ENCODE data around the gene CFB. TPM values are rescaled to one million over a fixed set of nuclear protein-coding genes. Genes with fewer than 3 reads are reported as not detected.
A peak's percentile ranks its signal among the peaks of the same experiment; 100 is the strongest.

CFB gene
- total and polyA plus RNA-seq, 9 of the 15 experiments (the other 6 are each of a cell fraction or from before 2014, with no cell fraction given) = 0.08 to 0.91 (median 0.22) TPM; not detected in 4

DNA sequence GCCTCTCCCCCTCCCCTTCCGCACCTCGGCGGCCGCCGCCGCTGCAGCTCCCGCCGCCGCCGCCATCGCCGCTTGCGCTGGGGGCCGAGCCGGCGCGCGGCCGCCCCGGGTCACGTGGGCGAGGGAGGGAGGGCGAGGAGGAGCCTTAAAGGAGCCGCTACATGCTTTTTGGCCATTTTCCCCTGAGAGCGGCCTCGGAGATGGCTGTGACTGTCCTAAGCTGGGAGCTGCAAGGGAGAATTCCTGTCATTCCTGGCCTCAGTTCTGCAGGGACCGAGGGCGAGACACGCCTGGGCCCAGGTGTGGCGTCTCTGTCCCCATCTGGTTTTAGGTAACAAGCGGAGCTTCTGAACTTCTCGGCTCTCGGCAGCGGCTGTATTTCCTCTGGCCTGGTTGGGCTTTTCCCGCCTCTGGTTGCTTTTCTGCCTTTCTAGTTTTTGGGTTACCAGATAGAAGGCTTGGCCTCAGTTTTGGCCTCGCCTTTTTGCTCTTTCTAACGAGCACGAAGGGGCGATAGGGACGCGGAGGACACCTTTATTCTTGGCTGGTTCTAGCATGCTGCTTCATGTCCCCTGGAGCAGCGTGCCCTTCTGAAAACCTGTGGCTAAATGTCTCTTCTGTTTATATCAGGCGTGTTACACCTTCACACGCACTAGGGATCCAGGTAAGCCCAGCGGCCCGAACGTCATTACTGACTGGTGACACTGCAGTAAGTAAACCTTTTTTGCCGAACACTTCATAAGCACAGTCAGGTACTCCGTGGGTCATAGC, 48.1 kb upstream of the CFB start, which contains the start of gene EHMT2 (continued):
- TF ChIP-seq, protein P1, sequence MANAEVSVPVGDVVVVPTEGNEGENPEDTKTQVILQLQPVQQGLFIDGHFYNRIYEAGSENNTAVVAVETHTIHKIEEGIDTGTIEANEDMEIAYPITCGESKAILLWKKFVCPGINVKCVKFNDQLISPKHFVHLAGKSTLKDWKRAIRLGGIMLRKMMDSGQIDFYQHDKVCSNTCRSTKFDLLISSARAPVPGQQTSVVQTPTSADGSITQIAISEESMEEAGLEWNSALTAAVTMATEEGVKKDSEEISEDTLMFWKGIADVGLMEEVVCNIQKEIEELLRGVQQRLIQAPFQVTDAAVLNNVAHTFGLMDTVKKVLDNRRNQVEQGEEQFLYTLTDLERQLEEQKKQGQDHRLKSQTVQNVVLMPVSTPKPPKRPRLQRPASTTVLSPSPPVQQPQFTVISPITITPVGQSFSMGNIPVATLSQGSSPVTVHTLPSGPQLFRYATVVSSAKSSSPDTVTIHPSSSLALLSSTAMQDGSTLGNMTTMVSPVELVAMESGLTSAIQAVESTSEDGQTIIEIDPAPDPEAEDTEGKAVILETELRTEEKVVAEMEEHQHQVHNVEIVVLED (CRISPR knock-in tag; IDR thresholded peaks at IDR 0.05) = peak; percentile 81
- TF ChIP-seq CCAR2 (IDR thresholded peaks at IDR 0.05; ENCODE audit: low read depth, low read length) (no peak), SIX5 (IDR thresholded peaks at IDR 0.05; ENCODE audit: borderline replicate concordance in 1 of 2, insufficient read depth in 1 of 2, low read depth in 1 of 2, low read length in 2 of 2) (no peak; a peak in 1 of 4 replicates), SMARCB1 (IDR thresholded peaks at IDR 0.05; ENCODE audit: insufficient read length, low read depth) (no peak), ZBTB1 (CRISPR knock-in tag; IDR thresholded peaks at IDR 0.05; ENCODE audit: borderline replicate concordance, low read depth) (0 out of 2 replicates have a peak, but pooled peaks have one; percentile 33), HCFC1 (IDR thresholded peaks at IDR 0.05; ENCODE audit: low read depth, low read length) (peak; percentile 60), NUFIP1 (IDR thresholded peaks at IDR 0.05; ENCODE audit: partially characterized antibody) (no peak), ZNF551 (CRISPR knock-in tag; IDR thresholded peaks at IDR 0.05) (no peak), ZNF445 (CRISPR knock-in tag; IDR thresholded peaks at IDR 0.05; ENCODE audit: low read depth) (no peak; the same call in 1 of the 2 replicates), PURB (CRISPR knock-in tag; IDR thresholded peaks at IDR 0.05; ENCODE audit: low read depth) (0 out of 2 replicates have a peak, but pooled peaks have one; percentile 23), PRPF4 (IDR thresholded peaks at IDR 0.05; ENCODE audit: insufficient read depth, low read depth, low read length, poor library complexity, severe bottlenecking) (no peak), DNMT1 (IDR thresholded peaks at IDR 0.05) (no peak), PTTG1 (tag; IDR thresholded peaks at IDR 0.05; ENCODE audit: low read depth) (no peak)
- TF ChIP-seq, protein P2, sequence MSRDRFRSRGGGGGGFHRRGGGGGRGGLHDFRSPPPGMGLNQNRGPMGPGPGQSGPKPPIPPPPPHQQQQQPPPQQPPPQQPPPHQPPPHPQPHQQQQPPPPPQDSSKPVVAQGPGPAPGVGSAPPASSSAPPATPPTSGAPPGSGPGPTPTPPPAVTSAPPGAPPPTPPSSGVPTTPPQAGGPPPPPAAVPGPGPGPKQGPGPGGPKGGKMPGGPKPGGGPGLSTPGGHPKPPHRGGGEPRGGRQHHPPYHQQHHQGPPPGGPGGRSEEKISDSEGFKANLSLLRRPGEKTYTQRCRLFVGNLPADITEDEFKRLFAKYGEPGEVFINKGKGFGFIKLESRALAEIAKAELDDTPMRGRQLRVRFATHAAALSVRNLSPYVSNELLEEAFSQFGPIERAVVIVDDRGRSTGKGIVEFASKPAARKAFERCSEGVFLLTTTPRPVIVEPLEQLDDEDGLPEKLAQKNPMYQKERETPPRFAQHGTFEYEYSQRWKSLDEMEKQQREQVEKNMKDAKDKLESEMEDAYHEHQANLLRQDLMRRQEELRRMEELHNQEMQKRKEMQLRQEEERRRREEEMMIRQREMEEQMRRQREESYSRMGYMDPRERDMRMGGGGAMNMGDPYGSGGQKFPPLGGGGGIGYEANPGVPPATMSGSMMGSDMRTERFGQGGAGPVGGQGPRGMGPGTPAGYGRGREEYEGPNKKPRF (IDR thresholded peaks at IDR 0.05; ENCODE audit: low read depth, low read length) = no peak
- TF ChIP-seq, protein P3, sequence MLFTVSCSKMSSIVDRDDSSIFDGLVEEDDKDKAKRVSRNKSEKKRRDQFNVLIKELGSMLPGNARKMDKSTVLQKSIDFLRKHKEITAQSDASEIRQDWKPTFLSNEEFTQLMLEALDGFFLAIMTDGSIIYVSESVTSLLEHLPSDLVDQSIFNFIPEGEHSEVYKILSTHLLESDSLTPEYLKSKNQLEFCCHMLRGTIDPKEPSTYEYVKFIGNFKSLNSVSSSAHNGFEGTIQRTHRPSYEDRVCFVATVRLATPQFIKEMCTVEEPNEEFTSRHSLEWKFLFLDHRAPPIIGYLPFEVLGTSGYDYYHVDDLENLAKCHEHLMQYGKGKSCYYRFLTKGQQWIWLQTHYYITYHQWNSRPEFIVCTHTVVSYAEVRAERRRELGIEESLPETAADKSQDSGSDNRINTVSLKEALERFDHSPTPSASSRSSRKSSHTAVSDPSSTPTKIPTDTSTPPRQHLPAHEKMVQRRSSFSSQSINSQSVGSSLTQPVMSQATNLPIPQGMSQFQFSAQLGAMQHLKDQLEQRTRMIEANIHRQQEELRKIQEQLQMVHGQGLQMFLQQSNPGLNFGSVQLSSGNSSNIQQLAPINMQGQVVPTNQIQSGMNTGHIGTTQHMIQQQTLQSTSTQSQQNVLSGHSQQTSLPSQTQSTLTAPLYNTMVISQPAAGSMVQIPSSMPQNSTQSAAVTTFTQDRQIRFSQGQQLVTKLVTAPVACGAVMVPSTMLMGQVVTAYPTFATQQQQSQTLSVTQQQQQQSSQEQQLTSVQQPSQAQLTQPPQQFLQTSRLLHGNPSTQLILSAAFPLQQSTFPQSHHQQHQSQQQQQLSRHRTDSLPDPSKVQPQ (CRISPR knock-in tag; IDR thresholded peaks at IDR 0.05; ENCODE audit: borderline replicate concordance) = no peak
